ENCODE results near the gene NRXN3.

NRXN3 gene

DNA sequence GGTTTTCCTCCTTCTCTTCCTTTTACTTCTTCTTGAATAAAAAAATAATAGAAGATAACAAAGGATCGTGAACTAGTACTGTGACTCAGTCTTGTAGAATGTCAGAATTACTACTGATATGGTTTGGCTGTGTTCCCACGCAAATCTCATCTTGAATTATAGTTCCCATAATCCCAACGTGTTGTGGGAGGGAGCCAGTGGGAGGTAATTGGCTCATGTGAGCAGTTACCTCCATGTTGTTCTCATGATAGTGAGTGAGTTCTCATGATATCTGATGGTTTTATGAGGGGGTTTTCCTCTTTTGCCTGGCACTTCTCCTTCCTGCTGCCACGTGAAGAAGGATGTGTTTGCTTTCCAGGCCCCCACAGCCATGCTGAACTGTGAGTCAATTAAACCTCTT lies 1491.6 kb downstream of the NRXN3 start:
- no peaks in the 10 kb centered on the region for H3K9me3 ChIP-seq (ENCODE audit: control insufficient read depth, low read length)
- no peaks in the 10 kb centered on the region for H3K4me1 ChIP-seq (ENCODE audit: control insufficient read depth, insufficient read depth, low read length, poor library complexity, severe bottlenecking)
- no peak overlapping the region for H3K4me3 ChIP-seq (ENCODE audit: extremely low read depth, insufficient read depth, low read length, poor library complexity, severe bottlenecking)
- no peaks in the 10 kb centered on the region for H3K36me3 ChIP-seq (ENCODE audit: control insufficient read depth, insufficient read depth, low read length)
- WGBS, 2 experiments (ENCODE audit: insufficient coverage in 2 of 2): 92 to 100% methylated on average over 1 to 2 of the region's 4 CpGs
- no peak overlapping the region for H3K27ac ChIP-seq (ENCODE audit: low read depth, low read length, severe bottlenecking)

DNA sequence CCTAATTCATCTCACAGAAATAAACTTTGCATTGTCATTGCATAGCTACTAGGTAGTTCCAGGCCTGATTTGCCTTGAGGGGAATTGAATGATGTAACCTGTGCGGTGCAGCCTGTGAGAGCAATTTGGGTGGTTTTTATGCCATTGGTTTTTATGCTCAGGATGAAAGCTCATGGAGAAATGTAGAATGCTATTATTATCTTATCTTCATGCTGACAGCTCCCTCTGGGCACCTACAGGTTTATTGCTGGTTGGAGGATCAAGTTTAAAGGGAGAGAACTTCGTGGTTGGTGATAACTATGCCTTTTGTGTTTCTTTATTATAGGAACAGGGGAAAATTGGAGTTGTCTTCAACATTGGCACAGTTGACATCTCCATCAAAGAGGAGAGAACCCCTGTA lies 1493.3 kb downstream of the NRXN3 start:
- WGBS, 2 experiments (ENCODE audit: insufficient coverage in 2 of 2): 83 to 100% methylated on average over 1 of the region's 2 CpGs
- Histone ChIP-seq H3K36me3 (ENCODE audit: control insufficient read depth, insufficient read depth, low read length) (no peaks in the 10 kb centered on the region), H3K4me1 (ENCODE audit: control insufficient read depth, insufficient read depth, low read length, poor library complexity, severe bottlenecking) (no peaks in the 10 kb centered on the region), H3K9me3 (ENCODE audit: control insufficient read depth, low read length) (no peaks in the 10 kb centered on the region), H3K27ac (ENCODE audit: low read depth, low read length, severe bottlenecking) (no peak overlapping the region), H3K4me3 (ENCODE audit: extremely low read depth, insufficient read depth, low read length, poor library complexity, severe bottlenecking) (no peak overlapping the region)

DNA sequence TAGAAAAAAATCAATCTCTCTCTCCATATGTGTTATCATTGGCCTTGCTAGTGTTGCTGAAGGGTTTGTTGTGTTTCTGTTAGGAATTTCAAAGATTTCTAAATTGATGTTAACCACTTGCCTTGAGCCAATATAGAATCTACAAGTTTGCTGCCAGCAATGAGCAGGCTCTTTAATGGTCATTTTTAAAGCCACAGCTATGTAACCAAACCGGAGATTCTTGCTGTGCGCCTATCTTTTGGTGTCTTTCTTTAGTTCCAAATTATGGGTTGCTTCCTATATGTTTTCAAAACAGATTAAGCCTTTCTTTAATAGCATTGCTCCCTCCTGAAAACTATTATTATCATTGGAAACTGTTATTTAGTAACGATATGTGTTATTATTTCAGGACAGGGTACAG lies 1495.4 kb downstream of the NRXN3 start:
- WGBS, 2 experiments (ENCODE audit: insufficient coverage in 2 of 2): 75% methylated on average over 2 of the region's 3 CpGs; no CpG with 5 or more reads in 1 of the 2 experiments
- H3K27ac ChIP-seq (ENCODE audit: low read depth, low read length, severe bottlenecking): no peak overlapping the region

DNA sequence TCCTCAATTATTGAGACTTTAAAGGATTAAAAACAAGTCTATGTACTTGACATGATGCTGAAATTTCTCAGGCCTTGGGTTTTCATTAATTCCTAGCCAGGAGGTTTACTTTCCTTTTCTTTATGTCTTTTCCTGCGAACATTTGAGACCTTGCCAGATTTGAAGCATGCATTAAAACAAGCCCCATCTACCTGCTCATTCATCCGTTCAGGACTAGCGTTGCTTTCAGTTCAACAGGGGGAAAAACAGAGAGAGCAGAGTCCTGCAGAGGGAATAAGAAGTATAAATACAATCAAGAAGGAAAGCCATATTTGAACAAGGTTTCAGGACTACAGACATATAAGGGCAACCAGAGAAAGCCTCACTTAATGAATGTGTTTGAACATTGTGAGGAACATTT lies 1498.8 kb downstream of the NRXN3 start:
- no peak overlapping the region for H3K4me3 ChIP-seq (ENCODE audit: extremely low read depth, insufficient read depth, low read length, poor library complexity, severe bottlenecking)
- WGBS, 2 experiments (ENCODE audit: insufficient coverage in 2 of 2): 100% methylated on average over 2 of the region's 3 CpGs; no CpG with 5 or more reads in 1 of the 2 experiments
- no peaks in the 10 kb centered on the region for H3K9me3 ChIP-seq (ENCODE audit: control insufficient read depth, low read length)
- H3K27ac ChIP-seq (ENCODE audit: low read depth, low read length, severe bottlenecking): no peak overlapping the region
- H3K4me1 ChIP-seq (ENCODE audit: control insufficient read depth, insufficient read depth, low read length, poor library complexity, severe bottlenecking): no peaks in the 10 kb centered on the region
- H3K36me3 ChIP-seq (ENCODE audit: control insufficient read depth, insufficient read depth, low read length): no peaks in the 10 kb centered on the region

More for the DNA sequence above, 1495.4 kb downstream of the NRXN3 start:
- Histone ChIP-seq H3K4me3 (ENCODE audit: extremely low read depth, insufficient read depth, low read length, poor library complexity, severe bottlenecking) (no peak overlapping the region), H3K4me1 (ENCODE audit: control insufficient read depth, insufficient read depth, low read length, poor library complexity, severe bottlenecking) (no peaks in the 10 kb centered on the region), H3K9me3 (ENCODE audit: control insufficient read depth, low read length) (no peaks in the 10 kb centered on the region), H3K36me3 (ENCODE audit: control insufficient read depth, insufficient read depth, low read length) (no peaks in the 10 kb centered on the region)

DNA sequence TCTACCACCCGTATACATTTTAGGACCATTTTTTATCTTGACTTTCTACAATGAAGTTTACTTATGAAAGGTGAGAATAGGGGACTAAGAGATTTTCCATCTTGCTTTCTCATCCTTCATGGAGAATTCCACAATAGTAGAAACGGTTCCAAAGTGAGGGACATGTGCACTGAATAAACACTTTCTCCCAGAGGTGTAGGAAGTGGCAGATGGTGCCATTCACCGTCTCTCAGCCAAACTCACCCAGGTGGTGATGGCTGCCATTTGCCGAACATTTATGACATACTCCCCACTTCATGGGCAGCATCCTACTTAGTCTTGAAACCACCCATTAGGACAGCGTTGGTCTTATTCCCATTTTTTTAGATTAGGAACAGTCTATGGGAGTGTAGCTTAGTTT lies 1500.6 kb downstream of the NRXN3 start:
- no peak overlapping the region for H3K27ac ChIP-seq (ENCODE audit: low read depth, low read length, severe bottlenecking)
- no peaks in the 10 kb centered on the region for H3K9me3 ChIP-seq (ENCODE audit: control insufficient read depth, low read length)
- 95 to 100% methylated on average over 2 to 3 of the region's 5 CpGs for WGBS, 2 experiments (ENCODE audit: insufficient coverage in 2 of 2)
- no peak overlapping the region for H3K4me3 ChIP-seq (ENCODE audit: extremely low read depth, insufficient read depth, low read length, poor library complexity, severe bottlenecking)
- H3K4me1 ChIP-seq (ENCODE audit: control insufficient read depth, insufficient read depth, low read length, poor library complexity, severe bottlenecking): no peaks in the 10 kb centered on the region
- H3K36me3 ChIP-seq (ENCODE audit: control insufficient read depth, insufficient read depth, low read length): no peaks in the 10 kb centered on the region

DNA sequence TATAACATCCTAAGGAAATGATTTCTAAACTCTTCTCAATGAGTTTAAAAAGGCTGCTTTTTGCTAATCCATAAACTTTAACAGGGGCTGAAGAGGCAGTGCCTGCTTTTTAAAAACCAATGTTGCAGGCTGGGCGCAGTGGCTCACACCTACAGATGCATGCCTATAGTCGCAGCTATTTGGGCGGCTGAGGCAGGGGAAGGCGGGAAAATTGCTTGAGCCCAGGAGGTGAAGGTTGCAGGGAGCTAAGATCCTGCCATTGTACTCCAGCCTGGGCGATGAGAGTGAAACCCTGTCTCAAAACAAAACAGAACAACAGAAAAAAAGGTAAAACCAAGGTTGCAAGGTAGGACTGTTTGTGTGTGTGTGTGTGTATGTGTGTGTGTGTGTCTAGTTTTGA lies 1509.9 kb downstream of the NRXN3 start:
- Histone ChIP-seq H3K4me3 (ENCODE audit: extremely low read depth, insufficient read depth, low read length, poor library complexity, severe bottlenecking) (no peak overlapping the region), H3K36me3 (ENCODE audit: control insufficient read depth, insufficient read depth, low read length) (no peaks in the 10 kb centered on the region), H3K9me3 (ENCODE audit: control insufficient read depth, low read length) (no peaks in the 10 kb centered on the region), H3K4me1 (ENCODE audit: control insufficient read depth, insufficient read depth, low read length, poor library complexity, severe bottlenecking) (no peaks in the 10 kb centered on the region), H3K27ac (ENCODE audit: low read depth, low read length, severe bottlenecking) (no peak overlapping the region)
- WGBS, 2 experiments (ENCODE audit: insufficient coverage in 2 of 2): 86 to 88% methylated on average over 4 to 5 of the region's 5 CpGs

DNA sequence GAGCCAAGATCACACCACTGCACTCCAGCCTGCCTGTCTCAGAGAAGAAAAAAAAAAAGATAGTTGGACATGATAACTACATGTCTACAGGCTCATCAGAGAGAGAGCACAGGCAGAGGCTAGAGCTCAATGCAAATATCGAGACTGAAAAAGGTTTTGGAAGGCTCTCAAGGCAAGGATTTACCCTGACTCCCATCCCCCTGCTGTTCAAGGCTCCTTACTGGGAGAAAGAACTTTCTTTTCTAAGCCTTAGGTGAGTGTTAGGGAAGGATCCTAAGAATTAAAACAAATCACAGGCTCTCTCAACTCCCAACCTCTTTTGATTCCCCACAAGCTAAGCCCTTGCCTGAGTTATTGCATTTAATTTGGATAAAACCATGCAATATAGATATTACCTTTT lies 1516.0 kb downstream of the NRXN3 start:
- Histone ChIP-seq H3K4me3 (ENCODE audit: extremely low read depth, insufficient read depth, low read length, poor library complexity, severe bottlenecking) (no peak overlapping the region), H3K4me1 (ENCODE audit: control insufficient read depth, insufficient read depth, low read length, poor library complexity, severe bottlenecking) (no peaks in the 10 kb centered on the region), H3K36me3 (ENCODE audit: control insufficient read depth, insufficient read depth, low read length) (no peaks in the 10 kb centered on the region), H3K27ac (ENCODE audit: low read depth, low read length, severe bottlenecking) (no peak overlapping the region), H3K9me3 (ENCODE audit: control insufficient read depth, low read length) (no peaks in the 10 kb centered on the region)
- whole genome bisulfite sequencing, 2 experiments (ENCODE audit: insufficient coverage in 2 of 2): 83 to 92% methylated on average over 1 of the region's 1 CpG

DNA sequence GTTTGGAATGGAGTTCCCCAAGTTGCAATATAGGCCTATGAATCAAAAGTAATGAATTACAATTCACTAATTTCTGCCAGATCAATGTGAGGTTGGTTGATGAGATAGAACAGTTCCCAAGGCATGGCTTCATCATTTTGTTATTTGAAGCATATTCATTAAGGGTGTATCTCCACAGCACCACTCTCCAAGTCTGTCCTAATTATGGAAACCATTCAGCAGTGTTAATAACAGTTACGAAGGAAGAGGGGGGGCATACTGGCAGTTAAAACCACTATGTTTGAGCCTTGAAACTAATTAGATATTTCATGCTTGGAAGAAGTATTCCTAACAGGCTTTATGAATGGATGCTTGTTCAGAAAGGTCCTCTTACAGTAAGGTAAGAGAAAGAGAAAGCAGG lies 1520.8 kb downstream of the NRXN3 start:
- Histone ChIP-seq H3K4me1 (ENCODE audit: control insufficient read depth, insufficient read depth, low read length, poor library complexity, severe bottlenecking) (no peaks in the 10 kb centered on the region), H3K9me3 (ENCODE audit: control insufficient read depth, low read length) (no peaks in the 10 kb centered on the region), H3K27ac (ENCODE audit: low read depth, low read length, severe bottlenecking) (no peak overlapping the region), H3K36me3 (ENCODE audit: control insufficient read depth, insufficient read depth, low read length) (no peaks in the 10 kb centered on the region), H3K4me3 (ENCODE audit: extremely low read depth, insufficient read depth, low read length, poor library complexity, severe bottlenecking) (no peak overlapping the region)
- WGBS, 2 experiments (ENCODE audit: insufficient coverage in 2 of 2): no CpG with 5 or more reads among the region's 1 CpG

DNA sequence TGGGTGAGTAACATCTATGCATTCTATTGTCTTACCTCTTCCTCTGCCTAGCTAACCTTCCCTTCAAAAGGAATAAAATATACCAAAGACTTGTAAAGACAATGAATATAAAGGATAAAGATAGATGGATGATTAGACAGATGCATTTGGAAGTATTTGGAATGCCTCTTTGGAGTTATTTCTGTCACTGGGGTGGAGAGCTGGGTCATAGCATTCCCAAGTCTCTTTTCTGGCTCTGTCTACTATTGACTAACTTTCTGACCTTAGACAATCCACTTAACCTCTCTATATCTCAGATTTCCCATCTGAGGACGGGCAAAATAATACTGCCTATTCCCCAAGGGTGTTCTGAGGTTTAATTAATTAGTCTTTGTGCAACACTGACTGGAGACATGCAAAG lies 1523.8 kb downstream of the NRXN3 start:
- Histone ChIP-seq H3K27ac (ENCODE audit: low read depth, low read length, severe bottlenecking) (no peak overlapping the region), H3K36me3 (ENCODE audit: control insufficient read depth, insufficient read depth, low read length) (no peaks in the 10 kb centered on the region), H3K9me3 (ENCODE audit: control insufficient read depth, low read length) (no peaks in the 10 kb centered on the region), H3K4me3 (ENCODE audit: extremely low read depth, insufficient read depth, low read length, poor library complexity, severe bottlenecking) (no peak overlapping the region), H3K4me1 (ENCODE audit: control insufficient read depth, insufficient read depth, low read length, poor library complexity, severe bottlenecking) (no peaks in the 10 kb centered on the region)
- no CpG with 5 or more reads among the region's 1 CpG for WGBS, 2 experiments (ENCODE audit: insufficient coverage in 2 of 2)

DNA sequence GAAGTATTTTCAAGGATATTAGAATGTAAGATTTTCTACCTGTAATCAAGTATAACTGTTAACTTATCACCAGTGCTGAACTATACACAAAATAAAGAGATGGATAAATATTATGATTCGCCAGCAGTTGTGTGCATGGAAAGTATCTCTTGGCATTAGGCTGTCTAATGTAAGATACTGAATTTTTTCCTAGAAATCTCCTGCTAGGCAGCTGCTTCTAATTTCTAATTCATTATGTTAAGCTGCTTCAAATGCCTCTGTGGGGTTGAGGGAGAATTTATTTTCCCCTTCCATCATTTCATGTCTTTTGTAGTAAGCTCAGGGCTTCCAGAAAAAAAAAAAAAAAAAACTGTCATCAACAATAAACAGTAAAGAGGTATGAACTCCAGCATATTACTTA lies 1525.1 kb downstream of the NRXN3 start:
- H3K4me1 ChIP-seq (ENCODE audit: control insufficient read depth, insufficient read depth, low read length, poor library complexity, severe bottlenecking): no peaks in the 10 kb centered on the region
- no peaks in the 10 kb centered on the region for H3K9me3 ChIP-seq (ENCODE audit: control insufficient read depth, low read length)
- no peak overlapping the region for H3K4me3 ChIP-seq (ENCODE audit: extremely low read depth, insufficient read depth, low read length, poor library complexity, severe bottlenecking)
- no CpG with 5 or more reads among the region's 1 CpG for WGBS, 2 experiments (ENCODE audit: insufficient coverage in 2 of 2)
- H3K27ac ChIP-seq (ENCODE audit: low read depth, low read length, severe bottlenecking): no peak overlapping the region
- H3K36me3 ChIP-seq (ENCODE audit: control insufficient read depth, insufficient read depth, low read length): no peaks in the 10 kb centered on the region

DNA sequence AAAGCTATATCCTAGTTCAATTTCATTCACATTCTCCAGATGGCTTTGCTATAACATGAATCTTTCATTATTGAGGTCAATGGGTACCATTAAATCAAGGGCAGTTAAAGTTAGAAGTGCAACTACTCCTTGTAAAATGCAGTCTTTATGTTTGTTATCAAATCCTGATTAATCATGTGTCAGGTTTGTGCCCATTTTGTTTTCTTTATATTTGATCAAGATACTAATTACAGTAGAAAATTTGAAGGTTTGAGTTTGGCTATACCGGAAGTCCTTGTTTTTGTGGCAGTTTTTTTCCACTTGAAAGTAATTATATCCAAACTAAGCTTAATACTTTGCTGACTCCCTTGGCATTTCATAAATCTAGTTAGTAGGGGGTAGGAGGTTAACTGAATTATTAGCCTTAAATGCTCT lies 1528.1 kb downstream of the NRXN3 start:
- Histone ChIP-seq H3K36me3 (ENCODE audit: control insufficient read depth, insufficient read depth, low read length) (no peaks in the 10 kb centered on the region), H3K4me3 (ENCODE audit: extremely low read depth, insufficient read depth, low read length, poor library complexity, severe bottlenecking) (no peak overlapping the region), H3K9me3 (ENCODE audit: control insufficient read depth, low read length) (no peaks in the 10 kb centered on the region), H3K27ac (ENCODE audit: low read depth, low read length, severe bottlenecking) (no peak overlapping the region), H3K4me1 (ENCODE audit: control insufficient read depth, insufficient read depth, low read length, poor library complexity, severe bottlenecking) (no peaks in the 10 kb centered on the region)
- WGBS, 2 experiments (ENCODE audit: insufficient coverage in 2 of 2): no CpG with 5 or more reads among the region's 1 CpG

Measured in mesodermal cell (in vitro differentiated cells).